Hematopoietic multipotent progenitor cell (in vitro differentiated cells): Measurements from ENCODE around the gene GOLGA2. TPM values are rescaled to one million over a fixed set of nuclear protein-coding genes. Genes with fewer than 3 reads are reported as not detected.

Experiments
- DNase-seq, 3 donors: peaks; one replicate each; pipeline ENCODE4 v3.0.0-alpha.2; 2011 to 2015; ENCODE audit warnings: low read depth in 2 of 3, low spot score in 2 of 3
- small RNA-seq: library from RNA; depleted of rRNA; stranded (forward); fragments of <200 nt; gene quantifications from one replicate; pipeline ENCODE3, GENCODE V24; 2012
- total RNA-seq: library from RNA; depleted of rRNA; stranded (reverse); fragments of >200 nt; gene quantifications from one replicate; pipeline ENCODE4 v1.2.3, GENCODE V29; 2012

The GOLGA2 gene
- total RNA-seq, 1 donor: 29.4 TPM

- no peak for DNase-seq
These were observed 61.0 kb downstream of the GOLGA2 start for GRCh38 chr9:128214571-128215490.

GRCh38 chr9:128213746-128214497 lies 61.9 kb downstream of the GOLGA2 start:
- no peak for DNase-seq

GRCh38 chr9:128211981-128212281 lies 63.9 kb downstream of the GOLGA2 start:
- DNase-seq: no peak

DNA sequence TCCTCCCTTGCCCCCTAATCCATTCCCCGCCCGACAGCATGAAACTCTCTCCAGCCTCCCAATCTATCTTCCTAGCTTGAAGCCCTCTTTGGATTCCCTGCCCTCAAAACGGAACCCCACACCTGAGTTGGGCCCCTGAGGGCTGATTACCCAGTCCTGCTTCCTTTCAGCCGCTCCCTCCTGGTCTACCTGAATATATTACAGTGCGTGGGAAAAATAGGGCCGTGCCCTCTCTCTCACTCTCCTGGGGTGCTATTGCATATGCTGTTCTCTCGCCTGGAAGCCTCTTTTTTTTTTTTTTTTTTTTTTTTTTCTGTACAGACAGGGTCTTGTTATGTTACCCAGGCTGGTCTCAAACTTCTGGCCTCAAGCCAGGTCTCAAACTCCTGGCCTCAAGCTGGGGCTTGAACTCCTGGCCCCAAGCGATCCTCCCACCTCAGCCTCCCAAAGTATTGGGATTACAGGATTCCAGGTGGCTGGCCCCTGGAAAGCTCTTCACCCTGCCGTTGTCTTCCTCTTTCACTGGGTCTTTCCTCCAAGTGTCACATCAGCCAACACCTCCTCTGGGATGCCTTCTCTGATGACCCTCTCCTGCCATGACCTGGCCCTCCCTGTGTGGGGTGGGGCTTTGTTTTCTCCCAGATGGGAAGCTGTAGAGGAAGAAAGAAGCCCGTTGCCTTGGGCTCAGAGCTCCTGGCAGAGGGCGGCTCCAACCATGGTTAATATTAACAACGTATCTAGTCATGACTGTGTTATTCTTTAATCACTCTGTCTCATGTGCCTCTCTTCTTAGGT lies 64.4 kb downstream of the GOLGA2 start:
- no peak for DNase-seq

- no peak for DNase-seq
These were observed 66.7 kb downstream of the GOLGA2 start for GRCh38 chr9:128208946-128209669.

DNA sequence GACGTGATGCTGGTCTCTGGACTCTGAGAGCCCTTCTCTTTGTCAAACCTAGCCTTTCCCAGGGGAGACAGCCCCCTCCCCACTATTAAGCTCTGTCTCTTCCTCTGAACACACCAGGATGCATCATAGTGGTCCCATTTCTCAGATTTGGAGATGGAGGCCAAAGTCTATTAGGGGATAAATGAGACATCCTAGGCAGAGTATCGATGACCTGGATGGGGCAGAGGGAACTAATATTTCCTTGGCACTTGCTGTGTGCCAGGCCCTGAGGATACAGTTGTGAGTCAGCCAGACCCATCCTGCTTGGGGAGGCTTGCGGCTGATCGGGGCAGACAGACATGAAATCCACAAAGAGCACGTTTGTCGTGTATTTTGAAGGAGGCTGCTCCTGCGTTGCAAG lies 67.4 kb downstream of the GOLGA2 start:
- no peak for DNase-seq

- DNase-seq: no peak
These were observed 68.6 kb downstream of the GOLGA2 start for GRCh38 chr9:128206916-128207910.

GRCh38 chr9:128206484-128206883 lies 69.3 kb downstream of the GOLGA2 start:
- no peak for DNase-seq

Small RNA genes lying within 50 kb of the gene (small RNA-seq; reads per million reads assigned to genes)
- gene MIR199B (98.8 reads per million, percentile 97 among the genes with 10 or more reads in this experiment), gene MIR3154 (0.81 reads per million, percentile 19 among the genes with 10 or more reads in this experiment)

Other genes starting within 250 kb of the GOLGA2 start
- gene NAIF1, start 208.7 kb downstream of the GOLGA2 start, total RNA-seq: 14.0 TPM
- gene SLC25A25, start 207.8 kb downstream of the GOLGA2 start, total RNA-seq: 14.8 TPM
- gene PTGES2, start 148.3 kb downstream of the GOLGA2 start, total RNA-seq: 54.4 TPM
- gene LCN2, start 126.6 kb downstream of the GOLGA2 start, total RNA-seq: 2.2 TPM
- 109 TPM for gene BBLN, start 115.7 kb downstream of the GOLGA2 start, total RNA-seq
- gene CIZ1, start 84.4 kb downstream of the GOLGA2 start, total RNA-seq: 75.7 TPM
- 11.0 TPM for gene DNM1, start 72.6 kb downstream of the GOLGA2 start, total RNA-seq
- gene SWI5, start 269 bp upstream of the GOLGA2 start, total RNA-seq: 14.8 TPM
- 24.2 TPM for gene TRUB2, start 46.4 kb upstream of the GOLGA2 start, total RNA-seq
- gene COQ4, start 46.8 kb upstream of the GOLGA2 start, total RNA-seq: 61.9 TPM
- 23.2 TPM for gene SLC27A4, start 64.5 kb upstream of the GOLGA2 start, total RNA-seq
- gene URM1, start 95.4 kb upstream of the GOLGA2 start, total RNA-seq: 28.5 TPM
- gene CERCAM, start 144.8 kb upstream of the GOLGA2 start, total RNA-seq: 29.1 TPM
- gene ODF2, start 180.0 kb upstream of the GOLGA2 start, total RNA-seq: 29.4 TPM
- gene GLE1, start 228.7 kb upstream of the GOLGA2 start, total RNA-seq: 32.6 TPM